HG02970 (cell line): ENCODE data around the gene ENDOV.
A peak's percentile ranks its signal among the peaks of the same experiment; 100 is the strongest.

Experiments
- ATAC-seq: cut with Tn5 transposase; IDR thresholded peaks from one replicate; pipeline ENCODE4 v1.9.1; 2021; ENCODE audit warnings: mild to moderate bottlenecking, moderate library complexity, moderate number of reproducible peaks; ENCODE audit not compliant: unreplicated experiment, low FRiP score

ENDOV gene

GRCh38 chr17:80445726-80446110 is 30.8 kb downstream of the ENDOV start:
- ATAC-seq, result no peak

DNA sequence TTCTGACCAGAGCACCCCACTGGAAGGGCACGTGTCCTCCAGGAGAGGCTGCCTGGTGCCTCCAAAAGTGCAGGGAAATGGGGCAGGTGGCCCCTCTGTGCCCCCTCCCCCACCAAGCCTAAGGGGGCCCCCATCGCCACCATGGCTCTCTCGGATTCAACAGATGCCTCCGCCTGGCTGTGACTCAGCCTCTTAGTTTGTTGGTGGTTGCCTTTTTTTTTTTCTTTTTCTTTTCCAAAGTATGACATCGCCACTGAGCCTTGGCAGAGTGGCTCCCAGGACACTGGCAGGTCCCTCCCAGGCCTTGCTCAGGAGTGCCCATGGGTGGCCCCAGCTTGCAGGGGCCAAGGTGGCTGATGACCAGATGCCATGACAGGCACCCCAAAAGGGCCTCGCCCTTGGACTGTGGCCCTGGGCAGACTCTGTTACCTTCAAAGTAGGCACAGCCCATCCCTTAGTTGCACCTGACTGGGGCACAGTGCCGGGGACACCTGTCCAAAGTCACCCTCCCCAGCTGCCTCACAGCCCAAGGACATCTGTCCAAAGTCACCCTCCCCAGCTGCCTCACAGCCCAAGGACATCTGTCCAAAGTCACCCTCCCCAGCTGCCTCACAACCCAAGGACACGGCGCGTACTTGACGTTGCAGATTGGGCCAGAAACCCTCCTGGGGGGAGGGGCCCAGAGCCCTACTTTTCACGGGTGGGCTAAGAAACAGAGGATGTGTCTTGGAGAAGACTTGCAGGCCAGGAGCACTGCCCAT is 31.9 kb downstream of the ENDOV start:
- no peak for ATAC-seq

GRCh38 chr17:80447790-80448189 is 32.8 kb downstream of the ENDOV start:
- no peak for ATAC-seq

DNA sequence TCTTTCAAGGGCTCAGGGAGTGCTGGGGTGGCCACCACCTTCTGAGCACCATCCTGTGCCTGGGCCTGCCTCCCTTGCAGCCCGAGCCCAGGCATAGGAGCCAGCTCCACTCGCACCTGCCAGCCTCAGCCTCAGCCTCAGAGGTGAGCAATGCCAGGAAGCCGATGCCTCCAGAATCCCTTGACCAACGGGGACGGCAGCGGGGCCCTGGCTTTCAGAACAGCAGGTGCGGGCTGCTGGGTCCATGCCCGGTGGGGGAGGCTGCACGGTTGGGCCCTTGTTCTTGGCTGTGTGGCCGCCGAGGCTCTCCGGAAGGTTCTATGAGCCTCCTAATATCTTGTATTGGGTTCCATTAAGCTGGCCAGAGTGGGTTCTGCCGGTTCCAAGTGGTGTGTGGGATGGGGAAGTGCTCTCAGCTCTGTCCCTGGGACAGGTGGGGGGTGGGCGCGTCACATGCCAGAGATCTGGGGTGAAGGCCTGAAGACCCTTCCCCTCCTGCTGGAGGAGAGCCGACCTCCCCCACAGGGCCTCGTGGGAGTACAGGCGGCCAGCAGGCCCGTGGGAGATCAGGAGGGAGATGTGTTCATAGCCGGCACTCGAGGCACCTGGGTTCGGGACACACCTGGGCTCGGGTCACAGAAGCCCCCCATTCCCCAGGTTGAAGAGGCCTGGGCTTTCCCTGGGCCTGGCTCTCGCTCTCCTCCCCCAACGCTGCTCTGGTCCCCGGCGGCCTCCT is 34.4 kb downstream of the ENDOV start:
- no peak for ATAC-seq

DNA sequence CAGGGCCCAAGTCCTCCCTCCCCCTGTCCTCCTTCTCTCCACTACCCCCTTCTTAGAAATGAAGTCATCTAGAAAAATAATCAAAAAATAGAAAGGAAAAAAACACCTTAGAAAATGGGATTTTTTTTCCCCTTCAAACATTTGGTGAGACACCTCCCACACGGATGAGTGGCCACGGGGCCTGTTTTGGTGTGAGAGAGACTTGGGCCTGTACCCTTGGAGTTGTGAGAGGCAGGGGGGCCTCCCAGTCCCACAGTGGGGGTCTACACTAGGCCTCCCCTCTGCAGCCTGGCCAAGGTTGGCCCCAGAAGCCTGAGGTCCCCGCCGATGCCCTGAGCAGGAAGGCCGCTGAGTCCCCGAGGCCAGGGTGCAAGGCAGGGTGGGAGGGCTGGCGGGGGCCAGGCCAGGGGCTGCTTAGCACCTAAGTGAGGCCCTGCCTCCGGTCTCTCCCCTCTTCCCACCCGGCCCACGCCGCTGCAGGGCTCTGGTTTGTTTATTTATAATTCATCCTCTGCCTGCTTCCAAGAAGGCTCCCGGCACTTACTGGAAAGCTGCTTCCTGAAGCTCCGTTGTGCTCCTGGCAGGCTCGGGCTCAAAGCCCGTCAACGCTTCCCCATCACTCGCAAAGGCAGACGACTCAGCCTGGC is 35.1 kb downstream of the ENDOV start:
- no peak for ATAC-seq

GRCh38 chr17:80451104-80451775 is 36.3 kb downstream of the ENDOV start:
- ATAC-seq, result no peak

DNA sequence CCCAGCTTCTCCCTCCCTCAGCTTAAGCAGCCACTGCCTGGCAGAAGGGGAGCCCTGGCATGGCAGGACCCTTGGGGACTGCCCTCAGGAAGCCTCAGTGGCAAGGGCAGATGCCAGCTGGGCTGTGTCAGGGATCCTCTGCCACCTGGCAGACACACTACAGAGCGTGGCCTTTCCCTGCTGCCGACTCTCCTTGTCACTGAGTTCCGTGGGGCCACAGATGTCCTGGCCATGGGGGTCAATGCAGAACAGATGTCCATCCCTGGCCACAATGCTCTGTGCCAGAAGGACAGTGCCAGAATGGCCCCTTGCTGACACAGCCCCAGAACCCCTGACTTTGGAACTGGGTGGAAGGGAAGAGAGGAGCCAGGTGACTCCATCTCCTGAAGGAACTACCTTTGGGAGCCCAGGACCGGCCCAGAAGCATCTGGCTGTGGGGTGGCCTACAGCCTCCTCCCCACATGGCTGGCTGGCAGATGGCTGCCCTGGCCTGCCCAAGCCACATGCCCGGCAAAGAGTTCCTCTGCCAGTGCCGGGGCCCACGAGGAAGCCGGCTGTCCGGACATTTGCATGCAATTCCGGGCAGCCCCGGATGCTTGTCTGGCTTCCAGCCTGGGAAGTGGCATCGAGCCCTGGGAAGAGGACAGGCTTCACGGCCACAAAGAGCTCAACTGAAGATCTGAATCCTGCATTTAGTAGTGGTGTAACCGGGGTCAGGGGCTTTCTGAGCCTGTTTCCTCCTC is 37.4 kb downstream of the ENDOV start:
- ATAC-seq, result no peak

DNA sequence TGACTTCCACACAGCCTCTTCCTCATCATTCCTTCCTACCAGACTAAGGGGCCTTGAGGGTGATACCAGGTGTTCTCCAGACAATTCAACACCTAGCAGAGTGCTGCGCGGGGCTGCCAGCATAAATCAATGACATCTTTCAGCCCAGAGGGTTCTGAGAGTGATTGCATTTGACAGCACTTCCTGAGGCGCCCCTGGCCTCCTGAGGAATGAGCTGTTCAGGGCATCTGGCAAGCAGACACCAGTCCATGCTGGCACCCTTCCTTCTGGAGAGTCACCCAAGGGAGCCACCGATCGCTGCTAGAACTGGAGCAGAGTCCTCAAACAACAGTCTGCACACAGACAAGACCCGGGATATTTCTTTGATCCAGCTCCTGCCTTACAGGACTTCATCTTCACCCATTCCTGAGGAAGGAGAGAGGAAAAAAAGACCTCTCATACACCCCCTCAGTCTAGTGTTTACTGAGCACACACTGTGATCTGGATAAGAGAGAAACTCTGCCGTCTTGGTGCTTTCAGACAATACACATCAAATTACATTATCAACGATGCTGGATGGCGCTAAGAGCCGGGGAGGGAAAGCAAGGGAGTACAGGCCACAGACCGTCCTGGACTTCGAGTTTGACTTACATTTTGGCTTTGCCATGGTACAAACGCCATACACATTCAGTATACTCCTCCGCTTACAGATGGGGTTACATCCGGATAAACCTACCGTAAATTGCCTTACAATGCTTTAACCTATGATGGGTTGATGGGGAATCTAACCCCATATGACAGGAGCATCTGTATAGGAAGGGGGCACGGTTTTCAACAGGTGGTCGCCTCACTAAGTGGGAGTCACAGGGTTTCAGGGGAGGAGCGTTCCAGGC is 38.4 kb downstream of the ENDOV start:
- ATAC-seq, result no peak

GRCh38 chr17:80453998-80454556 is 39.1 kb downstream of the ENDOV start:
- ATAC-seq, result no peak

DNA sequence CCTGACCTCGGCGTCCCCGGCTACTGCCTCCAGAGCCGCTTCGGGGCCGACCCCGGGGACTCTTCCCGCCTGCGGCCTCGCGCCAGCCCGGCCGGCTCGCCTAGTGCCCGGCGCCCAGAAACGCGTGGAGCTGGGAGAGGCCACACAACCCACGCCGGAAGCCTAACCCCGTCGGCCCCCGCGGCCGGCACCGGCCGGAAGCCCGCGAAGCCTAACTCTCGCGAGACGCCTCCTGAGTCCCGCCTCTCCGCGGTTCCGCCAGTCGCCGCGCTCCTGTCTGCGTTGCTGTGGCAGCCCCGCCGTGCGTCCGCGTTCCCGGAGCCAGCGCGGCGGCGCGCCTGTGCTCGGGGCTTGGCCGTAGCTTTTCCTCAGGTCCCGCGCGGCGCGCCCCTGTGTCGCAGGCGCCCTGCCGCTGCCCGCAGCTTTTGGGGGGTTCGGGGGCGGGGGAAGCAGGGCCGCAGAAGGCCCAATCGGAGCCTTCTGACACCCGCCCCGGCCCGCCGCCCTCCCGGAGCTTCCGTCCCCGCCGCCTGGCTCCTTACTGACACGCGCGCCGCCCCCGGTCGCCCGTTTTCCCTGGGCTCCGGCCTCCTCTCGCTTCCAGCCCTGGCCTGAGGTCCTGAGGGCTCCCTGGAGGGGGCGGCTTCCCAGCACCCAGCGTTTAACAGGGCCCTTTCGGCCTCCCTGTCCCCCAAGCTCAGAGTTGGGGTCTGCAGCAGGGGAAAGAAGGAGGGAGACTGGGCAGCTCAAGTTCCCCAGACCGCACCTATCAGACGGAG is 39.8 kb downstream of the ENDOV start:
- peak; percentile 78 for ATAC-seq

- ATAC-seq, result peak; percentile 20
Measured at GRCh38 chr17:80455336-80455710, 40.4 kb downstream of the ENDOV start.

DNA sequence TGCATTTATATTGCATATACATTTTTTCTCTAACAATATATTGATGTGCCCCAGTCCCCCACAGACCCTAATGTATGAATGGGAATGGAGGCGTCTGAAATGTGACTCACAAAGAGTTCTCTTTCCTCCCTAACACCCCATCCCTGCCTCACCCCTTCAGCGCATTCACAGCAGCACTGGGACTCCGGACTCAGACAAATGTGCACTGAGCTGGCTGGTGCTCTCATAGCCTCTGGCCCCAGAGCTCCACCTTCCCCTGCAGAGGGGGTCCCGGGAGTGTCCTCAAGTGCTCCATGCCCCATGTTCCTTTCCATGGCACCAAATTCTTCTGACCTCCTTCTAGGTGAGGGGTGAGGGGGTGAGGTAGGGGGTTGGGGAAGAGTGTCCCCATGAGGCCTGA is 40.8 kb downstream of the ENDOV start:
- ATAC-seq, result no peak

DNA sequence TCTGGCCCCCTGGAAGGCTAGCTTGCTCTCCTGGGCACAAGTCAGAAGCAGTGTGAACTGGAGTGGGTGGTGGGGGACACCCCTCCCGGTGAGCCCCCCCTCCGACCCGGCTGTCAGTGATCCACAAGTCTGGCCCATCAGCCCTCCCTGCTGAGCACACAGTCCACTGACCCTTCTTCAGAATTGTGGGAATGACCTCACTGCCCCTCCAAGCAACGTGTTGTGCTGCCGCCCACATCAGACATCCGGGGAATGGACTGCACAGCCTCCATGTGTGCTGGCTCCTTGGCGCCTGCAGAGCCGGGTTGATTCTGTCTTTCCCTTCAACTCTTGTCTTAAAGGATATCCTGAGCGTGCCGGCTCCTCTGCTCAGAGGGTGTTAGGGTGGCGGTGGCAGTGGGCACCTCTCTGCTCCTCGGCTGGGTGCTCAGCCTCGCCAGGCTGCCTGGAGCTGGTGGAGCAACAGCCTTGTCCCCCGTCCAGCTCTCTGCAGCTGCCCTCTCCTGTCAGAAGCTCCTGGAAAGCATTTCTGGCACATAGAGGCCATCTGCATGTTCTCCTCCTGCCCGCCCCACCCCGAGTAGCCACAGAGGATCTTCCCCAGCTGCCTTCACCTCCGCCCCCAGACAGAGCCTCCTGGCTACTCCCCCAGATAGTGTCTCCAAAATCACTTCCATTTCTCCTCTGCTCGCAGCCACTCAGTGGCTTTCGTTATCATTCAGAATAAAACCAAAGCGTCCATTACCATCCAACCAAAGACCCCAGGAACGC is 41.7 kb downstream of the ENDOV start:
- no peak for ATAC-seq

- no peak for ATAC-seq
Measured at GRCh38 chr17:80457236-80457856, 42.4 kb downstream of the ENDOV start.

DNA sequence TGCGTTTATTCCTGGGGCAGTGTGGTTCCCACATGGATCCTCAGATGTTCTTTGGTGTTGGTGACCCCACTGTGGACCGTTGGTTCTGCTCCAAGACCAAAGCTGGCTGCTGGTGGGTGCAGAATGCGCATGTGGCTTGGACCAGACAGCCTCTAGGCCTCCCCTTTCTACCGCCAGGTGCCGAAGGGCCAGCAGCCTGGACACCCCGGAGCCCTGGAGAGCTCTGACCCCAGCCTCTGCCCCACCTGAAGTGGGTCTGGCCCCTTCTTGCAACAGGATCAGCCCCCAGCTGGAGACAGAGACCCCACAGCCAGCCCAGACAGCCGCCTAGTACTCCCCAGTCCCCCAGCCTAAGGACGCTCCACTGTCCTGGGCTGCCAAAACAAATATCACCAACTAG is 43.0 kb downstream of the ENDOV start:
- no peak for ATAC-seq

GRCh38 chr17:80459234-80459633 is 44.3 kb downstream of the ENDOV start:
- ATAC-seq, result no peak

DNA sequence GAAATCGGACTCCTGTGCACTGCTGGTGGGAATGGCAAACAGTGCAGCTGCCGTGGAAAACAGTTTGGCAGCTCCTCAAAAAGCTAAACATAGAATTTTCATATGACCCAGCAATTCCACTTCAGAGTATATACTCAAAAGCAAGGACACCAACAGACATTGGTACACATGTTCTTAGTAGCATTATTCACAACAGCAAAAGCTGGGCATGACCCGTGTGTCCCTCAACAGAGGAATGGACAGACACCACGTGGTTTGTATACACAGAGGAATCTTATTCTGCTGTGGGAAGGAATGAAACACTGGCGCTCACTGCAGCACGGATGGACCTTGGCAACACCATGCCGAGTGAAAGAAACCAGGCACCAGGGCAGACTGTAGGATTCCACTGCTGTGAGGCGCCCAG is 45.5 kb downstream of the ENDOV start:
- no peak for ATAC-seq
